ENCODE results near the gene TMCO4.

Gene TMCO4

DNA sequence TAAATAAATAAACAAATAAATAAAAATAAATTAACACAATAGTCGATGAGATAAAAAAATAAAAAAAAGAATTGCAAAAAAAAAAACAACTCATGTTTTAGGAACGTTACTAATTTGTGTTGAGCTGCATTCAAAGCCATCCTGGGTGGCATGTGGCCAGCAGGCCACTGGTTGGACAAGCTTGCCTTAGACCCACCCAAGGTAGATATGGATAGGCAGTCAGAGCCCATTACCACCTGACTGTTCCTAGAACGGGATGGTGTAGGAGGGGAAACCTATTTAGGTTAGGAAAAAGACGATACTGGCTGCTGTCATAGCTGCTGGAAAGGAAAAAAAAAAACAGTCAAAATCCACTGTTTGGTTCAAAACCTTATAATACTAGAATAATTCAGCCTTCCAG is 94.3 kb downstream of the TMCO4 start:
- no peak for DNase-seq (ENCODE audit: extremely low read depth, low read depth)
- TF ChIP-seq, protein P1, sequence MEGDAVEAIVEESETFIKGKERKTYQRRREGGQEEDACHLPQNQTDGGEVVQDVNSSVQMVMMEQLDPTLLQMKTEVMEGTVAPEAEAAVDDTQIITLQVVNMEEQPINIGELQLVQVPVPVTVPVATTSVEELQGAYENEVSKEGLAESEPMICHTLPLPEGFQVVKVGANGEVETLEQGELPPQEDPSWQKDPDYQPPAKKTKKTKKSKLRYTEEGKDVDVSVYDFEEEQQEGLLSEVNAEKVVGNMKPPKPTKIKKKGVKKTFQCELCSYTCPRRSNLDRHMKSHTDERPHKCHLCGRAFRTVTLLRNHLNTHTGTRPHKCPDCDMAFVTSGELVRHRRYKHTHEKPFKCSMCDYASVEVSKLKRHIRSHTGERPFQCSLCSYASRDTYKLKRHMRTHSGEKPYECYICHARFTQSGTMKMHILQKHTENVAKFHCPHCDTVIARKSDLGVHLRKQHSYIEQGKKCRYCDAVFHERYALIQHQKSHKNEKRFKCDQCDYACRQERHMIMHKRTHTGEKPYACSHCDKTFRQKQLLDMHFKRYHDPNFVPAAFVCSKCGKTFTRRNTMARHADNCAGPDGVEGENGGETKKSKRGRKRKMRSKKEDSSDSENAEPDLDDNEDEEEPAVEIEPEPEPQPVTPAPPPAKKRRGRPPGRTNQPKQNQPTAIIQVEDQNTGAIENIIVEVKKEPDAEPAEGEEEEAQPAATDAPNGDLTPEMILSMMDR (IDR thresholded peaks at IDR 0.05; ENCODE audit: low read depth, low read length), result no peak

DNA sequence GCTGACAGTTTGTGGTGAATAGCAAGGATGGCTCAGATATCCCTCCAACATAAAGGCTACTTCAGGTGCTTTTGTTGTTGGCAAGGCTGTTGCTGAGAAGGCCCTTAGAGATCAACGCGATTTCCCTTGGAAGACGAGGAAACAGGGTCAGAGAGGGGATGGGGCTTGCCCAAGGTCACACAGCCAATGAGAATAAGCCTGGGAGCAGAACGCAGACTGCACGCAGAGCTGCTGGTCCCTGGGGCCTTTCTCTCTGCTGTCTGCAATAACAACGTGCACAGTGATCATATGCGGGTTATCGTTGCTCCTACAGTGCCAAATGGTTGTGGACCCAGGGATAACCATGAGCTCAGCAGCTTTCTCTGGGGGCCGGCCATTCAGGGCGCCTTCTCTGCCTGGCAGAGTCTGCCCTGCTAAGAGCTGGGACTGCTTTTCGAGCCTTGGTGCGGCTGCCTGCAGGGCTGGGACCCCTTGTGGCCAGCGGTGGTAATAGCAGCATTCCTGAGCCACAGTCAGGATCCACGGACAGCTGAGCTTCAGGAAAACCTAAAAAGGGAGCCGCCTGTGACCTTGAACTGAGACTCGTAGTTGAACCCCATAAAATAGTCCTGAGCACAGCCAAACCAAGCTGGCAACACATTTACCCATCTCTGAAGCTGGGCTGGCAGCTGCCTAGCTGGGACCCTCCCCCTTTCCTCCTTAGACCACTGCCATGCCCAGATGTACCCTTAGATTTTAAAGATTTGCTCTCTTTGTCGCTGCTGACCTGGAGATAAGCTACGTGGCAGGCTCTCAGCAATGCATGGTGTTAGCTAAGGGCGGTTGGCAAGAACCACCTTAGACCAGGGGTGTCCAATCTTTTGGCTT is 95.2 kb downstream of the TMCO4 start:
- DNase-seq (ENCODE audit: extremely low read depth, low read depth), result peak; percentile 28
- TF ChIP-seq, protein P1 (IDR thresholded peaks at IDR 0.05; ENCODE audit: low read depth, low read length), result peak; percentile 95

DNA sequence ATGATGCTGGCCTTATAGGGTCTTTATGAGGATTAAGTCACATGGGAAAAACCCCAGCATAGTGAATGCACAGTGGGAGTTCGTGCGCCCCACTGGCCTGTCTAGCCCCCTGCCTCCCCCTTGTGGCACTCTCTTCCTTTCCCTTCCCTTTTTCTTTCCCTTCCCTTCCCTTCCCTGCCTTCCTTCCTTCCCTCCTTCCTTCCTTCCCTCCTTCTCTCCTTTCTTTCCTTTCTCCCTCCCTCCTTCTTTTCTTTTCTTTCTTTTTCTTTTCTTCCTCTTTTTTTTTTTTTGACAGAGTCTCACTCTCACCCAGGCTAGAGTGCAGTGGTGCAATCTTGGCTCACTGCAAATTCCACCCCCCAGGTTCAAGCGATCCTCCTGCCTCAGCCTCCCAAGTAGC is 96.4 kb downstream of the TMCO4 start:
- DNase-seq (ENCODE audit: extremely low read depth, low read depth), result no peak
- TF ChIP-seq, protein P1 (IDR thresholded peaks at IDR 0.05; ENCODE audit: low read depth, low read length), result no peak

DNA sequence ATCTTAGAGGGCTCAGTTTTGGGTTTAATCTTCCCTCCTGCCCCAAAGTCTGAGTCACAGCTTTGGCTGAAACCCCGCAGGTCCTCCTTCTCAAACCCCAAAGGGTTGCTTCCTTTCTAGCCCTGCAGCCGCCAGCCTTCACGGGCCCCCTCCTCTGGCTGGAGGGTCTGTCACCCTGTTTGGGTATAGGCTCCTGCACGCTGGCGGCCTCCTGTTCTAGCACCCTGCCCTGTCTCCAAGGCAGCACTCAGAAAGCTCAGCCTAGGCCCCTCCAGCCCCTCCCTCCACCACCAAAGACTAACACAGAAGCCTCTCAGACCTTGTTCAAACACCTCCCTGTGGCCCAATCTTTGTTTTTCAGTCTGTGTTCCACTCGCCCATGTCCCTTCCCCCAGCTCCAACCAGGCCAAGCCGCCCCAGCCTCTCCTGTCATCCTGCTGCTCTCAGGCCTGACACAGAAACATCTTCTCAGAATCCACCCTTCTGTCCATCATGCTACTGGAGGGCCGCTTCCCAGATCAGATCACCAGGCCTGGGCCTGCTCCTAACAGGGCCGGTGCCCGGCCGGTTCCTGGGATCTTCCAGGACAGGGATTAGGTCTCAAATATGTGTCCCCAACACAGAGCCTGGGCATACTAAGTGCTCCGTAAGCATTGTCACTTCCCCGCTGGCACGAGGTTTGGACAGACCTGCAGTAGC is 99.5 kb downstream of the TMCO4 start:
- DNase-seq (ENCODE audit: extremely low read depth, low read depth), result no peak
- TF ChIP-seq, protein P1 (IDR thresholded peaks at IDR 0.05; ENCODE audit: low read depth, low read length), result no peak

DNA sequence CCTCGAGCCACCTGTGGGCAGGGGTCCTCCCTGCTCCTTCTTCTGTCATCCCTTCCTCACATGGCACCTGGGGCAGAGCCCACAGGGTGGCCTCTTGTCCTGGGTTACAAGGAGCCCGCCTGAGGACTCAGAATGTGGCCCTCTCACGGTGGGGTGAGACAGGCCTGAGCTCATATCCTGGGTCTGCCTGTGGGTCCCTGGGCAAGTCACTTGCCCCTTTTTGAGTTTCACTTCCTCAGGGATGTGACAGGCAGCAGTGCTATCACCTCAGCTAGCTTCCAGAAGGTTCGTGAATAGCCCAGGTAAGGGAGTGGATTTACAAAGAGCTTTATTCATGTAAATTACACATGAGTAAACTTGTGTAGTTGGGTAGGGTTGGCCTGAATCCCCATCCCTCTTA is 101.5 kb downstream of the TMCO4 start:
- no peak for DNase-seq (ENCODE audit: extremely low read depth, low read depth)
- TF ChIP-seq, protein P1 (IDR thresholded peaks at IDR 0.05; ENCODE audit: low read depth, low read length), result no peak

DNA sequence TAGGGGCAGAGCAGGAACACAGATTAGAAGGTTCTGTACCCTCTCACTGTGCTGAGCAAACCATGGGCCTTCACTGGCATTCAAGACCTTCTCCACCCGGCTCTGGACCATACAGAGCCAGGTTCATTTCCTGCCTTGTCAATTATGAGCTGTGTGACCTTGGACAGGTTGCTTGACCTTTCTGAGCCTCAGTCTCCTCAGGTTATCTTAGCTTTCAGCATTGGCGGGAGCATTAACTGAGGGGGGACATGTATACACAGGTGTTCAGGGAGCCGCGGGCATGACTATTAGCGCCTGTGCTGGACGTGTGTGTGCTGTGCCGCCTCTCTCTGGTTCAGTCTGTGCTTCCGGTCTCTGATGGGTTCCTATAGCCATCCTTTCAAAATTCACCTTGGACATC is 102.9 kb downstream of the TMCO4 start:
- no peak for DNase-seq (ENCODE audit: extremely low read depth, low read depth)
- TF ChIP-seq, protein P1 (IDR thresholded peaks at IDR 0.05; ENCODE audit: low read depth, low read length), result no peak

DNA sequence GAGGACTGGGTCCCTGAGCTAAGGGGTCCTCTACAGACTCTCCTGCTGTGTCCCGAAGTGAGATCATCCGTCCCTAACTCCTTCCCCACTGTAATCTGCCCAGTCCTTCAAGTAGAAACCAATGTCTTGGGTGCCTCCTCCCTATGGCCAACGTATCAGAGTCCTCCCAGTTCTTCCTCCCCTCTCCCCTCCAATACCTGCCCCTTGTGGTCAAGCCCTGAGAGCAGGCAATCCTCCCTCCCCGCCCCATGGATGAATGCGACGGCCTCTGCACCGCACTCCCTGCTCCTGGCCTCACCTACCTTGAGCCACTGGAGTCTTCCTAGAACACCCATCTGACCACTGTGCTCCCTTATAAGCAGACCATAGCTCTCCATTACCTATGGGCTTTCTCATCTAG is 103.9 kb downstream of the TMCO4 start:
- TF ChIP-seq, protein P1 (IDR thresholded peaks at IDR 0.05; ENCODE audit: low read depth, low read length), result no peak
- no peak for DNase-seq (ENCODE audit: extremely low read depth, low read depth)
